Spleen (tissue), 7 donors: ENCODE results near the gene FBLN1.

ENCODE experiments used
- CTCF ChIP-seq, 11 experiments: fragments of 200-600 bp in 7 of 11; fragments of 450-650 bp in 4 of 11; sonication (generic) in 4 of 11; IDR thresholded peaks in 8 of 11; conservative IDR thresholded peaks in 3 of 11; 1 replicate in 7 of 11; 2 replicates in 4 of 11; pipeline versions ENCODE4 v1.4.0 to v1.8.0; 2016 to 2021; ENCODE audit warnings: antibody characterized with exemption in 11 of 11, inconsistent platforms in 4 of 11, mild to moderate bottlenecking in 1 of 11
- POLR2AphosphoS5 ChIP-seq, 3 donors: sonication (generic); formaldehyde crosslinking; IDR thresholded peaks; one replicate each; pipeline ENCODE4 v1.5.1; 2017; ENCODE audit warnings: antibody characterized with exemption in 3 of 3
- donor health status: DM: no; HTN: no; CAD: no; lungs with moderate emphysema.
- donor health status: DM: no; HTN: no; CAD: no.
- donor health status: DM: no; HTN: no; CAD: no.

DNA sequence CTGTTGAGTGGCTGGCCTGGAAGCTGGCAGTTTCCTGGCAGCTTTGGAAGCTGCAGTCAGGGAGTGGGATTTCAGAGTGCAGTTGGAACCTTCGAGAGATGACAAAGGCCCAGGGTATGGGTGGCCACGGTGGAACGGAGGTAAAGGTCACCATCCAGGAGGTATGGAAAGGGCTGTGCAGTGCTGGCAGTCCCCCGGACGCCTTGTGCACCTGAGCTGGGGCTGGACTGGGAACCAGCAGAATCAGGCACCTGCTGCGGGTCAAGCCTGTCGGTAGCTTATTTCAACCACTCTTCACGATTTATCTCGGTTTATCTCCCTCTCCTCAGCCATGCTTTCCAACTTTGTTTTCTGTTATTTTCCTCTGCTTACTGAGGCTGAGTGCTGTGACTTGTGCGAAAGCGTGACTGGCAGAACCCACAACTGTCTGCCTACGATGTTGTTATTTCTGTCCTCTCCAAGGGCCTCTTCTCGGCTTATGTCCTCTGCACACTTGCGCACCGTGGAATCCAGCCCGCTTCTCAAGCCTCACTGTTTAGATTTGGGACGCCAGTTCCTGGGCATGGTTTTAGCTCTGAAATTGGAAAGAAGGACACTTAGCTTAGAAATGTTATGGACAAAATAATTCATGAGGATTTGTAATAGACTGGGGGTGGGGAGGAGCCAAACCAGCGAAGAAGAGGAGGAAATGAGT is 145.0 kb downstream of the FBLN1 start:
- no peak for TF ChIP-seq CTCF (IDR thresholded peaks at IDR 0.05 in 8 of 11, conservative IDR thresholded peaks at IDR 0.05 in 3 of 11)
- TF ChIP-seq POLR2AphosphoS5 (IDR thresholded peaks at IDR 0.05) = no peak
